ENCODE measurements around the gene TRIM52. TPM values are rescaled to one million over a fixed set of nuclear protein-coding genes. Genes with fewer than 3 reads are reported as not detected.

TRIM52 gene
- total RNA-seq, 1 experiment from 2014 or later = 7.6 TPM

DNA sequence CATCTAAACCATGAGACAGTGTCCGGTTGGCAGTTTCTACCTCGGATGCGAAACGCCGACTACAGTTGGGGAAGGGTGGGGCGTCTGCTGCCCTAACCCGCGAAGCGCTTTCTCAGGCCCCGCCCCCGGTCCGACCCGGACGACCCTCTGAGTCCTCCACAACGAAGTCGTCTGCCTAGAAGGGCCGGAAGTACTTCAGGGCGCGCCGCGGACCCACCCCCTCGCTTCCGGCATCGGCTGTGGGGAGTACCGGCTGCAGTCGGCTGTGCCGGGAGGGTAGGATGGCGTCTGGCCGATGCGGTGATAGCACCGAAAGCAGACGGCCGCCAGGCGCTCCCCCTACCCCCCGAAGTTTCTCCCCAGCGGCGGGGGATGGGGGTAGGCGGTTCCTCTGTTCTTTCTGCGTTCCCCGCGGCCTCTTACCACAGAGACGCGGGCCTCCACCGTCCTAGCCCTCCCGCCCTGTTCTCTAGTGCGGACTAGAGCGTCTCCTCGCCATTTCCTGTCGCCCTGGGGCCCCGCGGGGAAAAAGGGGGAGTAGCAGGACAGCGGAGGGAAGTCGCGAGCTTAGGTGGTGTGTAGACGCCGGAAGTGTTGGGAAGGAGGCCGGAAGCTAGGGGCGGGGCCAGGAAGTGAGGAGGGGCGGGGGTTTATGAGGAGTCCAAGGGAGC is 37.8 kb downstream of the TRIM52 start, which contains the start of gene TRIM41 (continued):
- TF ChIP-seq ZFX (IDR thresholded peaks at IDR 0.05) (0 out of 2 replicates have a peak, but pooled peaks have one; percentile 19), EZH2phosphoT487 (IDR thresholded peaks at IDR 0.05; ENCODE audit: borderline replicate concordance) (no peak), FOSL1 (IDR thresholded peaks at IDR 0.05; ENCODE audit: low read depth) (no peak), RAD21 (IDR thresholded peaks at IDR 0.05; ENCODE audit: low read depth) (no peak), YY1 (IDR thresholded peaks at IDR 0.05; ENCODE audit: extremely low read depth, insufficient replicate concordance, low read depth, low read length) (peak; percentile 76), ZNF274 (IDR thresholded peaks at IDR 0.05; ENCODE audit: low read depth, low read length) (no peak), ELF1 (IDR thresholded peaks at IDR 0.05; ENCODE audit: borderline replicate concordance, low read depth) (no peak), CEBPB (IDR thresholded peaks at IDR 0.05; ENCODE audit: low read depth) (no peak), SIN3A (IDR thresholded peaks at IDR 0.05; ENCODE audit: low read depth) (no peak)
- TF ChIP-seq, protein P1, sequence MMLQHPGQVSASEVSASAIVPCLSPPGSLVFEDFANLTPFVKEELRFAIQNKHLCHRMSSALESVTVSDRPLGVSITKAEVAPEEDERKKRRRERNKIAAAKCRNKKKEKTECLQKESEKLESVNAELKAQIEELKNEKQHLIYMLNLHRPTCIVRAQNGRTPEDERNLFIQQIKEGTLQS (IDR thresholded peaks at IDR 0.05) = no peak

DNA sequence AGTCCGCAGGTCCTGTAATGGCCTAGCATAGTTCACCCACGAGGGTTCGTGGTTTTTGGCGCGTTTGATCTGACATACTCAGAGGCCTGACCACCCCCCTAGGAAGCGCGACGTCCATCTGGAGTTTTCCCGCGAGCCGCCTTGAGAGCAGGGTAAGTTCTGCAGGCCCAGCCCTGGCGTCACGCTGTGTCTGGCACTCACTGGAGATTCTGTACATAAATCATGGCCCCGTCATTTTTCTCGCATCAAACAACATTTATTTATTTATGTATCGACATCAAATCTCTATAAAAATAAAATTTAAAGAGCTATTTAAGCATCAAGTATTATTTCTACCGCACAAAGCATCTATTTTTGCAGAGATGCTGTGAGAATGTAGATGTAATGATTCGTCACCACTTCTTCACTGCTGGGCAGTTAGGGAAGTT is 38.3 kb downstream of the TRIM52 start:
- peak overlapping the region; percentile 92 for H3K27ac ChIP-seq (ENCODE audit: low read depth, low read length)
- peaks cover 22 to 47% of the 10 kb centered on the region in 2 experiments for H3K4me1 ChIP-seq (ENCODE audit: control insufficient read depth in 1 of 2, insufficient read depth in 2 of 2, low read length in 2 of 2)
- peak overlapping the region; percentile 100 for H3K4me2 ChIP-seq (ENCODE audit: low read length)
- no peaks in the 10 kb centered on the region for H4K20me1 ChIP-seq (ENCODE audit: insufficient read depth)
- CTCF ChIA-PET = interaction anchor here (0.9 kb wide), 1 partner anchor 34 kb away, joined by 3 read pairs; no protein-coding TSS in a partner anchor
- BruUV-seq (replicated peaks) = TSS peak; percentile 78
- POLR2A ChIA-PET = interaction anchor here (1.0 to 2.8 kb wide), 6 partner anchors 15 to 49 kb away, joined by 3 to 22 read pairs (median 4); partner anchors contain the start of gene TRIM7
- H3K4me3 ChIP-seq (replicated peaks in 1 of 2; ENCODE audit: low read depth in 1 of 2, low read length in 2 of 2) = peak overlapping the region; percentile 94 to 100
- ATAC-seq = peak; percentile 7
- TF ChIP-seq, protein P2, sequence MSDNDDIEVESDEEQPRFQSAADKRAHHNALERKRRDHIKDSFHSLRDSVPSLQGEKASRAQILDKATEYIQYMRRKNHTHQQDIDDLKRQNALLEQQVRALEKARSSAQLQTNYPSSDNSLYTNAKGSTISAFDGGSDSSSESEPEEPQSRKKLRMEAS (IDR thresholded peaks at IDR 0.05) = no peak
- TF ChIP-seq EZH2phosphoT487 (IDR thresholded peaks at IDR 0.05; ENCODE audit: borderline replicate concordance) (no peak), CBX3 (IDR thresholded peaks at IDR 0.05; ENCODE audit: low read depth) (no peak), ELF1 (IDR thresholded peaks at IDR 0.05; ENCODE audit: borderline replicate concordance, low read depth) (no peak), YY1 (IDR thresholded peaks at IDR 0.05; ENCODE audit: extremely low read depth, insufficient replicate concordance, low read depth, low read length) (no peak), TCF7L2 (IDR thresholded peaks at IDR 0.05; ENCODE audit: borderline replicate concordance, extremely low read depth, insufficient read depth, insufficient read length) (no peak), SP1 (IDR thresholded peaks at IDR 0.05; ENCODE audit: low read depth) (no peak), ZNF274 (IDR thresholded peaks at IDR 0.05; ENCODE audit: low read depth, low read length) (no peak), POLR2AphosphoS5 (IDR thresholded peaks at IDR 0.05; ENCODE audit: low read depth, low read length) (no peak), RAD21 (IDR thresholded peaks at IDR 0.05; ENCODE audit: low read depth) (no peak)
- TF ChIP-seq, protein P3, sequence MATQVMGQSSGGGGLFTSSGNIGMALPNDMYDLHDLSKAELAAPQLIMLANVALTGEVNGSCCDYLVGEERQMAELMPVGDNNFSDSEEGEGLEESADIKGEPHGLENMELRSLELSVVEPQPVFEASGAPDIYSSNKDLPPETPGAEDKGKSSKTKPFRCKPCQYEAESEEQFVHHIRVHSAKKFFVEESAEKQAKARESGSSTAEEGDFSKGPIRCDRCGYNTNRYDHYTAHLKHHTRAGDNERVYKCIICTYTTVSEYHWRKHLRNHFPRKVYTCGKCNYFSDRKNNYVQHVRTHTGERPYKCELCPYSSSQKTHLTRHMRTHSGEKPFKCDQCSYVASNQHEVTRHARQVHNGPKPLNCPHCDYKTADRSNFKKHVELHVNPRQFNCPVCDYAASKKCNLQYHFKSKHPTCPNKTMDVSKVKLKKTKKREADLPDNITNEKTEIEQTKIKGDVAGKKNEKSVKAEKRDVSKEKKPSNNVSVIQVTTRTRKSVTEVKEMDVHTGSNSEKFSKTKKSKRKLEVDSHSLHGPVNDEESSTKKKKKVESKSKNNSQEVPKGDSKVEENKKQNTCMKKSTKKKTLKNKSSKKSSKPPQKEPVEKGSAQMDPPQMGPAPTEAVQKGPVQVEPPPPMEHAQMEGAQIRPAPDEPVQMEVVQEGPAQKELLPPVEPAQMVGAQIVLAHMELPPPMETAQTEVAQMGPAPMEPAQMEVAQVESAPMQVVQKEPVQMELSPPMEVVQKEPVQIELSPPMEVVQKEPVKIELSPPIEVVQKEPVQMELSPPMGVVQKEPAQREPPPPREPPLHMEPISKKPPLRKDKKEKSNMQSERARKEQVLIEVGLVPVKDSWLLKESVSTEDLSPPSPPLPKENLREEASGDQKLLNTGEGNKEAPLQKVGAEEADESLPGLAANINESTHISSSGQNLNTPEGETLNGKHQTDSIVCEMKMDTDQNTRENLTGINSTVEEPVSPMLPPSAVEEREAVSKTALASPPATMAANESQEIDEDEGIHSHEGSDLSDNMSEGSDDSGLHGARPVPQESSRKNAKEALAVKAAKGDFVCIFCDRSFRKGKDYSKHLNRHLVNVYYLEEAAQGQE (IDR thresholded peaks at IDR 0.05; ENCODE audit: low read depth) = no peak
- DNase-seq (ENCODE audit: low read depth, low spot score) = no peak
- no peaks in the 10 kb centered on the region for H3K9me2 ChIP-seq (ENCODE audit: insufficient read depth)
- H2AFZ ChIP-seq (ENCODE audit: low read depth, low read length, poor library complexity, severe bottlenecking) = peak overlapping the region; percentile 79
- no peaks in the 10 kb centered on the region for H3K27me3 ChIP-seq (ENCODE audit: insufficient read depth, low read length)
- peaks cover 34% of the 10 kb centered on the region for H3K79me2 ChIP-seq (ENCODE audit: insufficient read depth, low read length)
- H3K9ac ChIP-seq (ENCODE audit: low read length) = peak overlapping the region; percentile 88
- H3K36me3 ChIP-seq (ENCODE audit: control insufficient read depth in 1 of 2, insufficient read depth in 2 of 2, low read length in 2 of 2) = peaks cover 4 to 5% of the 10 kb centered on the region in 2 experiments; a peak in 2 of 4 replicates
- RAD21 ChIA-PET (ENCODE audit: low non-redundant PET in 1 of 2, low total read pairs in 2 of 2, uncharacterized antibody in 2 of 2, unreplicated experiment in 2 of 2) = interaction anchor here in 1 of 2 experiments (0.5 kb wide), 1 partner anchor 1012 kb away, joined by 4 read pairs; no protein-coding TSS in a partner anchor
- H3K9me3 ChIP-seq (ENCODE audit: control insufficient read depth in 1 of 2, insufficient read depth in 1 of 2, low read depth in 1 of 2, low read length in 2 of 2) = no peaks in the 10 kb centered on the region
- intact Hi-C loops (cut with micrococcal nuclease) = loop anchor here (1.0 to 5.0 kb wide), 4 partner anchors 16 to 50 kb away; no protein-coding TSS in a partner anchor
